Brain microvascular endothelial cell (primary cell): ENCODE data around the gene FNDC3A.
"Not testable (repeated sequence)": the region's sequence is repeated elsewhere in the genome, so short reads cannot be mapped to it uniquely, and the experiment has no call there.

Experiments used
- DNase-seq: peaks from one replicate; pipeline ENCODE4 v3.0.0-alpha.2; 2020
- H3K27ac ChIP-seq: fragments of 250-450 bp; sonication (Bioruptor Pico); 2 replicates; pipeline ENCODE4 v1.5.1; 2020; ENCODE audit warnings: mild to moderate bottlenecking, moderate library complexity
- H3K27me3 ChIP-seq: fragments of 250-450 bp; sonication (Bioruptor Pico); replicated peaks from 2 replicates; pipeline ENCODE4 v1.5.1; 2020; ENCODE audit warnings: mild to moderate bottlenecking
- H3K36me3 ChIP-seq: fragments of 250-450 bp; sonication (Bioruptor Pico); replicated peaks from 2 replicates; pipeline ENCODE4 v1.5.1; 2020; ENCODE audit warnings: mild to moderate bottlenecking
- H3K4me3 ChIP-seq: 2 replicates; pipeline ENCODE4 v1.5.1; 2011; ENCODE audit warnings: low read depth, mild to moderate bottlenecking, control low read depth, low read length, moderate library complexity
- CTCF ChIP-seq: IDR thresholded peaks from 2 replicates; pipeline ENCODE4 v1.5.1; 2011; ENCODE audit warnings: low read depth, mild to moderate bottlenecking, moderate library complexity, low read length, control low read depth, inconsistent platforms; ENCODE audit errors: missing control alignments
- in situ Hi-C: cut with HindIII; loops from 2 replicates; pipeline ENCODE4 v1.10.0; 2017; ENCODE audit warnings: low sequenced_read_pairs, low pct_ligation_motif_present

FNDC3A gene

GRCh38 chr13:49112782-49113525, 137.2 kb downstream of the FNDC3A start:
- no peak for DNase-seq
- Histone ChIP-seq H3K4me3 (peak overlapping the region; percentile 23), H3K36me3 (peaks cover 24% of the 10 kb centered on the region), H3K27ac (peak overlapping the region; percentile 67), H3K27me3 (no peaks in the 10 kb centered on the region)
- no peak for TF ChIP-seq CTCF
- in situ Hi-C loops, result no loop called here

GRCh38 chr13:49113526-49114286, 138.0 kb downstream of the FNDC3A start:
- Histone ChIP-seq H3K4me3 (peak overlapping the region; percentile 23), H3K27ac (peak overlapping the region; percentile 67), H3K36me3 (peaks cover 30% of the 10 kb centered on the region), H3K27me3 (no peaks in the 10 kb centered on the region)
- in situ Hi-C loops, result no loop called here
- no peak for DNase-seq
- TF ChIP-seq CTCF, result no peak

GRCh38 chr13:49116873-49117272, 141.2 kb downstream of the FNDC3A start:
- DNase-seq, result no peak
- no peak for TF ChIP-seq CTCF
- no peak overlapping the region for H3K27ac ChIP-seq
- no peak overlapping the region for H3K4me3 ChIP-seq
- H3K27me3 ChIP-seq, result no peaks in the 10 kb centered on the region
- in situ Hi-C loops, result no loop called here
- peaks cover 39% of the 10 kb centered on the region for H3K36me3 ChIP-seq

GRCh38 chr13:49118455-49118854, 142.7 kb downstream of the FNDC3A start:
- H3K4me3 ChIP-seq, H3K27me3 ChIP-seq, in situ Hi-C loops, DNase-seq, H3K27ac ChIP-seq: not testable (repeated sequence)
- H3K36me3 ChIP-seq, result peaks cover 39% of the 10 kb centered on the region

GRCh38 chr13:49124693-49125304, 149.1 kb downstream of the FNDC3A start:
- in situ Hi-C loops, result no loop called here
- Histone ChIP-seq H3K36me3 (no peaks in the 10 kb centered on the region), H3K27me3 (no peaks in the 10 kb centered on the region), H3K27ac (no peak overlapping the region), H3K4me3 (no peak overlapping the region)
- TF ChIP-seq CTCF, result no peak
- DNase-seq, result no peak

- in situ Hi-C loops, result no loop called here
- no peak for DNase-seq
- no peak overlapping the region for H3K27ac ChIP-seq
- H3K4me3 ChIP-seq, result no peak overlapping the region
- TF ChIP-seq CTCF, result no peak
- no peaks in the 10 kb centered on the region for H3K36me3 ChIP-seq
- H3K27me3 ChIP-seq, result no peaks in the 10 kb centered on the region
Measured at GRCh38 chr13:49125964-49126524, 150.3 kb downstream of the FNDC3A start.
